ENCODE data around the gene OR10P1.

OR10P1 gene

GRCh38 chr12:55659486-55660385, 23.0 kb downstream of the OR10P1 start:
- H3K4me3 ChIP-seq (ENCODE audit: low read length, poor library complexity, severe bottlenecking): no peak overlapping the region
- TF ChIP-seq, protein P1, sequence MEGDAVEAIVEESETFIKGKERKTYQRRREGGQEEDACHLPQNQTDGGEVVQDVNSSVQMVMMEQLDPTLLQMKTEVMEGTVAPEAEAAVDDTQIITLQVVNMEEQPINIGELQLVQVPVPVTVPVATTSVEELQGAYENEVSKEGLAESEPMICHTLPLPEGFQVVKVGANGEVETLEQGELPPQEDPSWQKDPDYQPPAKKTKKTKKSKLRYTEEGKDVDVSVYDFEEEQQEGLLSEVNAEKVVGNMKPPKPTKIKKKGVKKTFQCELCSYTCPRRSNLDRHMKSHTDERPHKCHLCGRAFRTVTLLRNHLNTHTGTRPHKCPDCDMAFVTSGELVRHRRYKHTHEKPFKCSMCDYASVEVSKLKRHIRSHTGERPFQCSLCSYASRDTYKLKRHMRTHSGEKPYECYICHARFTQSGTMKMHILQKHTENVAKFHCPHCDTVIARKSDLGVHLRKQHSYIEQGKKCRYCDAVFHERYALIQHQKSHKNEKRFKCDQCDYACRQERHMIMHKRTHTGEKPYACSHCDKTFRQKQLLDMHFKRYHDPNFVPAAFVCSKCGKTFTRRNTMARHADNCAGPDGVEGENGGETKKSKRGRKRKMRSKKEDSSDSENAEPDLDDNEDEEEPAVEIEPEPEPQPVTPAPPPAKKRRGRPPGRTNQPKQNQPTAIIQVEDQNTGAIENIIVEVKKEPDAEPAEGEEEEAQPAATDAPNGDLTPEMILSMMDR (conservative IDR thresholded peaks at IDR 0.05; ENCODE audit: low read length): peak; percentile 71
- TF ChIP-seq EZH2phosphoT487 (IDR thresholded peaks at IDR 0.05; ENCODE audit: borderline replicate concordance): no peak
- no peaks in the 10 kb centered on the region for H3K36me3 ChIP-seq (ENCODE audit: insufficient read depth, low read length)
- no peak overlapping the region for H2AFZ ChIP-seq (ENCODE audit: low read length)
- H3K9me2 ChIP-seq (replicated peaks; ENCODE audit: low read depth, low read length): no peaks in the 10 kb centered on the region
- no peaks in the 10 kb centered on the region for H3K79me2 ChIP-seq (ENCODE audit: insufficient read depth, low read length)
- no peaks in the 10 kb centered on the region for H4K20me1 ChIP-seq (ENCODE audit: insufficient read depth, low read length, poor library complexity, severe bottlenecking)
- H3K4me2 ChIP-seq (ENCODE audit: low read depth, low read length, poor library complexity, severe bottlenecking): no peak overlapping the region
- H3K9me3 ChIP-seq (ENCODE audit: insufficient read depth, low read depth, low read length): no peaks in the 10 kb centered on the region
- H3K9ac ChIP-seq (ENCODE audit: low read depth, low read length, poor library complexity, severe bottlenecking): no peak overlapping the region
- no peaks in the 10 kb centered on the region for H3K4me1 ChIP-seq (ENCODE audit: insufficient read depth, low read length, poor library complexity, severe bottlenecking)
- no peaks in the 10 kb centered on the region for H3F3A ChIP-seq (ENCODE audit: low read depth)
- H3K27me3 ChIP-seq (ENCODE audit: insufficient read depth, low read length, poor library complexity, severe bottlenecking): no peaks in the 10 kb centered on the region

GRCh38 chr12:55663391-55663790, 26.7 kb downstream of the OR10P1 start:
- no peaks in the 10 kb centered on the region for H3K9me3 ChIP-seq (ENCODE audit: insufficient read depth, low read depth, low read length)
- no peak overlapping the region for H3K4me3 ChIP-seq (ENCODE audit: low read length, poor library complexity, severe bottlenecking)
- H3K4me2 ChIP-seq (ENCODE audit: low read depth, low read length, poor library complexity, severe bottlenecking): no peak overlapping the region
- no peak overlapping the region for H3K9ac ChIP-seq (ENCODE audit: low read depth, low read length, poor library complexity, severe bottlenecking)
- H3K27me3 ChIP-seq (ENCODE audit: insufficient read depth, low read length, poor library complexity, severe bottlenecking): no peaks in the 10 kb centered on the region
- H3K79me2 ChIP-seq (ENCODE audit: insufficient read depth, low read length): no peaks in the 10 kb centered on the region
- TF ChIP-seq EZH2phosphoT487 (IDR thresholded peaks at IDR 0.05; ENCODE audit: borderline replicate concordance): no peak
- TF ChIP-seq, protein P1 (conservative IDR thresholded peaks at IDR 0.05; ENCODE audit: low read length): no peak
- no peaks in the 10 kb centered on the region for H4K20me1 ChIP-seq (ENCODE audit: insufficient read depth, low read length, poor library complexity, severe bottlenecking)
- H2AFZ ChIP-seq (ENCODE audit: low read length): no peak overlapping the region
- H3K36me3 ChIP-seq (ENCODE audit: insufficient read depth, low read length): no peaks in the 10 kb centered on the region
- H3K4me1 ChIP-seq (ENCODE audit: insufficient read depth, low read length, poor library complexity, severe bottlenecking): no peaks in the 10 kb centered on the region
- no peaks in the 10 kb centered on the region for H3F3A ChIP-seq (ENCODE audit: low read depth)
- no peaks in the 10 kb centered on the region for H3K9me2 ChIP-seq (replicated peaks; ENCODE audit: low read depth, low read length)

DNA sequence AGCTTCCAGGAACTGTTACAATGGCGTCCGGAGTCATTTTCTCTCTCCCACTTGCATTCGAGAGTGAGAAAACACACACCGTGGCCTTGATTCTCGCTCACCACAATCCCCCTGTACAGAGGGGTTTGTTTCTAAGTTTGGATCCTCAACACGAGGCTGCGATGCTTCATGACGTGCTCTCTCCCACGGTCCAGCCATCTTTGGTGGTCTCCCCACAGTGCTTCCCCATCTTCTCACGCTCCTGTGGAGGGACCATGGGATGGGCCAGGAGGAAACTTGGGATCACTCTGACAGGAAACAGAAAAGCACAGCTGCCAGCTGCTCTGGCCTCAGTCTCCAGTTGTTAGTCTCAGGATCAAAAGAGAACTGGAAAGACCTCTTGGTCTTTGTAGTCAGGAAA, 28.1 kb downstream of the OR10P1 start:
- no peak overlapping the region for H2AFZ ChIP-seq (ENCODE audit: low read length)
- TF ChIP-seq, protein P1 (conservative IDR thresholded peaks at IDR 0.05; ENCODE audit: low read length): no peak
- no peak for TF ChIP-seq EZH2phosphoT487 (IDR thresholded peaks at IDR 0.05; ENCODE audit: borderline replicate concordance)
- H3K4me1 ChIP-seq (ENCODE audit: insufficient read depth, low read length, poor library complexity, severe bottlenecking): no peaks in the 10 kb centered on the region
- H3K9me3 ChIP-seq (ENCODE audit: insufficient read depth, low read depth, low read length): no peaks in the 10 kb centered on the region
- H3F3A ChIP-seq (ENCODE audit: low read depth): no peaks in the 10 kb centered on the region
- no peaks in the 10 kb centered on the region for H4K20me1 ChIP-seq (ENCODE audit: insufficient read depth, low read length, poor library complexity, severe bottlenecking)
- no peak overlapping the region for H3K9ac ChIP-seq (ENCODE audit: low read depth, low read length, poor library complexity, severe bottlenecking)
- H3K9me2 ChIP-seq (replicated peaks; ENCODE audit: low read depth, low read length): no peaks in the 10 kb centered on the region
- no peak overlapping the region for H3K4me3 ChIP-seq (ENCODE audit: low read length, poor library complexity, severe bottlenecking)
- no peak overlapping the region for H3K4me2 ChIP-seq (ENCODE audit: low read depth, low read length, poor library complexity, severe bottlenecking)
- H3K79me2 ChIP-seq (ENCODE audit: insufficient read depth, low read length): no peaks in the 10 kb centered on the region
- no peaks in the 10 kb centered on the region for H3K27me3 ChIP-seq (ENCODE audit: insufficient read depth, low read length, poor library complexity, severe bottlenecking)
- H3K36me3 ChIP-seq (ENCODE audit: insufficient read depth, low read length): no peaks in the 10 kb centered on the region

All from Loucy (cell line).